ENCODE measurements around the gene SENP8. TPM values are rescaled to one million over a fixed set of nuclear protein-coding genes. Genes with fewer than 3 reads are reported as not detected.
"Not testable (repeated sequence)": the region's sequence is repeated elsewhere in the genome, so short reads cannot be mapped to it uniquely, and the experiment has no call there.

The SENP8 gene
- 1 to 10 TPM; 1.9 to 3.3 TPM for total RNA-seq

- peak in 1 of 2 donors; percentile 42 for TF ChIP-seq CTCF (IDR thresholded peaks at IDR 0.05)
- H3K4me1 ChIP-seq, result peaks cover 0 to 17% of the 10 kb centered on the region in 2 donors
These were observed at the start of gene SENP8, which contains the start of gene MYO9A for GRCh38 chr15:72118017-72118978. TSS of gene SENP8 (plus strand) at chr15:72118403. CDS start at chr15:72139624, 21,221 bp downstream. TSS of gene MYO9A (minus strand) at chr15:72118150. CDS start at chr15:72046563, 71,587 bp downstream.

GRCh38 chr15:72068856-72069255 lies 49.3 kb upstream of the SENP8 start:
- H3K9me3 ChIP-seq, result no peaks in the 10 kb centered on the region
- no peaks in the 10 kb centered on the region for H3K4me1 ChIP-seq
- DNase-seq (ENCODE audit: low spot score), result no peak
- no peak for TF ChIP-seq CTCF (IDR thresholded peaks at IDR 0.05)
- H3K27ac ChIP-seq, result no peak overlapping the region
- H3K27me3 ChIP-seq, result no peaks in the 10 kb centered on the region
- no peak overlapping the region for H3K4me3 ChIP-seq
- H3K36me3 ChIP-seq, result no peaks in the 10 kb centered on the region

More at GRCh38 chr15:72118017-72118978, at the start of gene SENP8, which contains the start of gene MYO9A:
- Histone ChIP-seq H3K36me3 (no peaks in the 10 kb centered on the region), H3K9me3 (no peaks in the 10 kb centered on the region), H3K27me3 (no peaks in the 10 kb centered on the region), H3K27ac (peak within 1 kb of the TSS; percentile 97 to 99), H3K4me3 (peak within 1 kb of the TSS; percentile 88 to 92)
- DNase-seq (ENCODE audit: low spot score), result peak; percentile 99

GRCh38 chr15:72070817-72071447 lies 47.3 kb upstream of the SENP8 start:
- H3K4me3 ChIP-seq, result no peak overlapping the region
- H3K36me3 ChIP-seq, result no peaks in the 10 kb centered on the region
- peaks cover 0 to 5% of the 10 kb centered on the region in 2 donors for H3K4me1 ChIP-seq
- H3K27ac ChIP-seq, result no peak overlapping the region
- no peak for TF ChIP-seq CTCF (IDR thresholded peaks at IDR 0.05)
- no peaks in the 10 kb centered on the region for H3K27me3 ChIP-seq
- DNase-seq (ENCODE audit: low spot score), result no peak
- H3K9me3 ChIP-seq, result no peaks in the 10 kb centered on the region

- not testable (repeated sequence) for H3K27me3 ChIP-seq; H3K27ac ChIP-seq; H3K36me3 ChIP-seq; H3K4me3 ChIP-seq; H3K9me3 ChIP-seq; DNase-seq (ENCODE audit: low spot score); H3K4me1 ChIP-seq
These were observed 46.8 kb upstream of the SENP8 start for GRCh38 chr15:72071448-72071825.

GRCh38 chr15:72074335-72075060 lies 43.7 kb upstream of the SENP8 start:
- Histone ChIP-seq H3K4me3 (no peak overlapping the region), H3K27me3 (no peaks in the 10 kb centered on the region), H3K36me3 (no peaks in the 10 kb centered on the region), H3K27ac (no peak overlapping the region), H3K4me1 (peaks cover 0 to 5% of the 10 kb centered on the region in 2 donors), H3K9me3 (no peaks in the 10 kb centered on the region)
- no peak for DNase-seq (ENCODE audit: low spot score)
- TF ChIP-seq CTCF (IDR thresholded peaks at IDR 0.05), result no peak
